DOHH2 (cell line): ENCODE measurements around the gene ZWILCH.
"Not testable (repeated sequence)": the region's sequence is repeated elsewhere in the genome, so short reads cannot be mapped to it uniquely, and the experiment has no call there.

Source experiments
- H3F3A ChIP-seq: fragments of 200-600 bp; sonication (generic), shearing (Covaris generic); 2 replicates; pipeline ENCODE4 v1.6.0; 2016; ENCODE audit warnings: antibody characterized with exemption, mild to moderate bottlenecking; ENCODE audit not compliant: control insufficient read depth, insufficient read depth
- H3K27ac ChIP-seq: fragments of 200-600 bp; sonication (generic); 2 replicates; pipeline ENCODE4 v1.5.1; 2014; ENCODE audit warnings: low read depth, mild to moderate bottlenecking, low read length, moderate library complexity
- H3K27me3 ChIP-seq: fragments of 200-600 bp; sonication (generic); 2 replicates; pipeline ENCODE4 v1.6.1; 2014; ENCODE audit warnings: mild to moderate bottlenecking, low read length, mixed read lengths; ENCODE audit not compliant: control insufficient read depth
- H3K36me3 ChIP-seq: fragments of 200-600 bp; sonication (generic); 2 replicates; pipeline ENCODE4 v1.6.1; 2014; ENCODE audit warnings: mild to moderate bottlenecking, low read length, moderate library complexity, mixed read lengths; ENCODE audit not compliant: control insufficient read depth
- H3K4me1 ChIP-seq: fragments of 200-600 bp; sonication (generic); 2 replicates; pipeline ENCODE4 v1.6.1; 2014; ENCODE audit warnings: mild to moderate bottlenecking, low read length, mixed read lengths; ENCODE audit not compliant: control insufficient read depth
- H3K4me2 ChIP-seq: fragments of 200-600 bp; sonication (generic); 2 replicates; pipeline ENCODE4 v1.6.0; 2014; ENCODE audit warnings: mild to moderate bottlenecking, low read length, moderate library complexity
- H3K4me3 ChIP-seq: fragments of 200-600 bp; sonication (generic); 2 replicates; pipeline ENCODE4 v1.5.1; 2014; ENCODE audit warnings: mild to moderate bottlenecking, low read length, mixed read lengths
- H3K79me2 ChIP-seq: fragments of 200-600 bp; sonication (generic); 2 replicates; pipeline ENCODE4 v1.6.1; 2014; ENCODE audit warnings: mild to moderate bottlenecking, low read length, mixed read lengths; ENCODE audit not compliant: control insufficient read depth
- H3K9me2 ChIP-seq: fragments of 200-600 bp; sonication (generic); replicated peaks from 2 replicates; pipeline ENCODE4 v1.6.1; 2014; ENCODE audit warnings: mild to moderate bottlenecking, low read length, mixed read lengths; ENCODE audit not compliant: control insufficient read depth
- H3K9me3 ChIP-seq: fragments of 200-600 bp; sonication (generic); 2 replicates; pipeline ENCODE4 v1.6.1; 2014; ENCODE audit warnings: antibody characterized with exemption, low read length, mixed read lengths; ENCODE audit not compliant: control insufficient read depth, insufficient read depth
- H4K20me1 ChIP-seq: fragments of 200-600 bp; sonication (generic); 2 replicates; pipeline ENCODE4 v1.6.0; 2014; ENCODE audit warnings: low read depth, mild to moderate bottlenecking, antibody characterized with exemption, low read length, moderate library complexity; ENCODE audit not compliant: control insufficient read depth, insufficient read depth
- CTCF ChIP-seq: fragments of 200-600 bp; sonication (generic); IDR thresholded peaks from one replicate; pipeline ENCODE4 v1.5.1; 2014; ENCODE audit warnings: antibody characterized with exemption, mild to moderate bottlenecking, low read depth, low read length; ENCODE audit not compliant: poor library complexity, severe bottlenecking
- EZH2phosphoT487 ChIP-seq: fragments of 200-600 bp; sonication (generic); IDR thresholded peaks from 2 replicates; pipeline ENCODE4 v1.6.1; 2017; ENCODE audit warnings: borderline replicate concordance, mild to moderate bottlenecking, antibody characterized with exemption, low read length, moderate library complexity, mixed read lengths

ZWILCH gene

DNA sequence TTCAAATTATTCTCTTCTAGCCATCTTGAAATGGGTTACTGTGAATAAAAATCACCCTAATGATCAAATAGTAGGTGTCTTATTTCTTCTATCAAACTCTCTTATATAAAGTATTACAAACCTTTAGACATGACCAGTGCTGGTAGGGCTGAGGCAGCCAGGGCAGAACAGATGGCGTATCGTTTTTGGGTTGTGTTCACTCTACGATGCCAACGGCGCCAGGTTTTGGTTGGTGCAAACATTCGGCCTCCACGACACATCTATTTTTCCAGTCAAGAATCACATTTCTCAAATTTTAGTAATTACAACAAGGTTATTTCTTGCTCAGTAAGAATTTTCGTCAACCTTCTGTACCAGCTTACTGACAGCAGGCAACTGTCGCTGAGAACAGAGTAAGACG lies 2.6 kb upstream of the ZWILCH start:
- TF ChIP-seq CTCF = no peak
- no peak for TF ChIP-seq EZH2phosphoT487
- Histone ChIP-seq H3K79me2 (peaks cover 67% of the 10 kb centered on the region), H3K9me2 (no peaks in the 10 kb centered on the region), H4K20me1 (peaks cover 23% of the 10 kb centered on the region), H3K27me3 (no peaks in the 10 kb centered on the region), H3K4me2 (peak overlapping the region; percentile 78), H3K4me1 (peaks cover 56% of the 10 kb centered on the region), H3K9me3 (no peaks in the 10 kb centered on the region), H3K27ac (peak overlapping the region; percentile 90), H3K36me3 (peaks cover 80% of the 10 kb centered on the region), H3K4me3 (peak overlapping the region; percentile 98), H3F3A (peaks cover 67% of the 10 kb centered on the region)

GRCh38 chr15:66503041-66503648 lies 2.0 kb upstream of the ZWILCH start:
- H3K27ac ChIP-seq = peak overlapping the region; percentile 90
- peak overlapping the region; percentile 98 for H3K4me3 ChIP-seq
- not testable (repeated sequence) for H3K9me2 ChIP-seq, H3K27me3 ChIP-seq, H3K9me3 ChIP-seq
- peaks cover 73% of the 10 kb centered on the region for H3K79me2 ChIP-seq
- peaks cover 80% of the 10 kb centered on the region for H3K36me3 ChIP-seq
- H3K4me1 ChIP-seq = peaks cover 58% of the 10 kb centered on the region
- H3F3A ChIP-seq = peaks cover 63% of the 10 kb centered on the region
- H4K20me1 ChIP-seq = peaks cover 23% of the 10 kb centered on the region
- H3K4me2 ChIP-seq = peak overlapping the region; percentile 78

- TF ChIP-seq CTCF (no peak), EZH2phosphoT487 (no peak)
- peak overlapping the region; percentile 98 for H3K4me3 ChIP-seq
- peak overlapping the region; percentile 78 for H3K4me2 ChIP-seq
- peaks cover 81% of the 10 kb centered on the region for H3K79me2 ChIP-seq
- H3K4me1 ChIP-seq = peaks cover 57% of the 10 kb centered on the region
- no peaks in the 10 kb centered on the region for H3K9me2 ChIP-seq
- peaks cover 55% of the 10 kb centered on the region for H3F3A ChIP-seq
- H3K27ac ChIP-seq = peak overlapping the region; percentile 90
- H3K27me3 ChIP-seq = no peaks in the 10 kb centered on the region
- H3K36me3 ChIP-seq = peaks cover 79% of the 10 kb centered on the region
- peaks cover 23% of the 10 kb centered on the region; the same call in 1 of the 2 replicates for H4K20me1 ChIP-seq
- H3K9me3 ChIP-seq = no peaks in the 10 kb centered on the region
These were observed 1.2 kb upstream of the ZWILCH start for GRCh38 chr15:66503780-66504562.

GRCh38 chr15:66505430-66505811 lies 295 bp downstream of the ZWILCH start:
- peak overlapping the region; percentile 78 for H3K4me2 ChIP-seq
- H3K36me3 ChIP-seq = peaks cover 71% of the 10 kb centered on the region
- peaks cover 52% of the 10 kb centered on the region for H3K4me1 ChIP-seq
- H3K79me2 ChIP-seq = peaks cover 87% of the 10 kb centered on the region
- peak overlapping the region; percentile 90 for H3K27ac ChIP-seq
- TF ChIP-seq EZH2phosphoT487 = no peak
- TF ChIP-seq CTCF = no peak
- H3K4me3 ChIP-seq = peak overlapping the region; percentile 98
- no peaks in the 10 kb centered on the region for H3K9me2 ChIP-seq
- H3K27me3 ChIP-seq = no peaks in the 10 kb centered on the region
- no peaks in the 10 kb centered on the region for H3K9me3 ChIP-seq
- peaks cover 23% of the 10 kb centered on the region; the same call in 1 of the 2 replicates for H4K20me1 ChIP-seq
- peaks cover 43% of the 10 kb centered on the region for H3F3A ChIP-seq
